ENCODE measurements around the gene PARL.
"Not testable (repeated sequence)": the region's sequence is repeated elsewhere in the genome, so short reads cannot be mapped to it uniquely, and the experiment has no call there.

Gene PARL

DNA sequence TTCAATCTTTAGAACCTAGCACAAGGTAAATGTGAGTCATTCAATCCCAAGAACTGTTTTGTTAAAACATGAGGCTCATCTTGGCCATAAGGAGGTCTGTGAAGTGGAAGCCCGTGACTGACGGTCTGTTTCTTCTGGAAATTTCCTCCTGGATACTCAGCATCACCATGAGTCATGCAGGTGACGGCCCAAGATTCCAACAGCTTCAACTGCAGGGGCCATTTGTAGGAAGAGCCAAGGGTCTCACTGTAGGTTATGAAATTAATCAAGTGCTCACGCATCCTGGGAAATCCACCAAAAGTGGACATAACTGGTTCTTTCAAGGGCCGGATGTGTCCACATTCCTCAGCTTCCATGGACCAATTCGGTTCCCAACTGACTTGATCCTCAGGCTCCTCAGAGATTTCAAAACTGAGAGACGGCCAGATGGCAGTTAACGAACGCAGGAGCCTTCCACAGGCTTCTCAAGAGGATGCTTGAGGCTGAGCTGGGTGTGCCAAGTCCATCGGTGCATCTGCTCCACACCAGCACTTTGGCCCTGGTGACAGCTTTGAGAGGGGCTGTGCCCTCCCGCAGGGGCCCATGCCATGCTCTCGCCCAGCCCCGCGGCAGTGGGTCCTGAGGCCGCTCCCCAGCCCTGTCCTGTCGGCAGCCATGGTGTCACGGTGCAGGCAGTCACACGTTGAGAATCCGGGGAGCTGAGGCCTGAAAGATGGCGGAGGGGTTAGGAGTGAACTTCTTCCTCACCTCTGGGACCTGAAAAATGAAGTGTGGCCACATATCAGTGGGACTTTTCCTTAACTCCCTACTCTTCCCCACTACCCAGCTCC is 67.8 kb downstream of the PARL start:
- DNase-seq = no peak

DNA sequence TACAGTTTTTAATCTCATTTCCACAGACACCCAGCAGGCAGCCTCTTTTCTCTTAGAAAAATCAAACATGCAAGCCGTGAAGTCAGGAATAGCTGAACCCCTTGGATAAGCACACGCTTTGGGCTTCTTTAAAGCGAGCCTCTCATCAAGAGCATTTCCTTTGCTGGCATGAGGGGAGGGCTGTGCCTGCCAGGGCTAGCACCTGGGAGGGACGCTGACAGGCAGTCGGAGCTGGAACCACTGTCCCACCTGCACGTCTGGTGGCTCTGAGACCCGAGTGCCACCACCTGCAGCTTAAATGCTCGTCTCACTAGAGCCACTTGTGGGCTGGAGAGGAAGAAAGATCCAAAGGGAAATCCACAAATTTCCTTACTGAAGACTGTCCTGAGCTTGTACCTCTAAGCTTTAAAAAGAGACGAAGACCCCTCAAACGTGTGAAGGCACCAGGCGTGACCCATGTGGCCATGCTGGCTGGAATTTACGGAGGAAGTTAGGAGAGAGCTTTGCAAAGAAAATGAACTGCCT is 68.7 kb downstream of the PARL start:
- DNase-seq = no peak

DNA sequence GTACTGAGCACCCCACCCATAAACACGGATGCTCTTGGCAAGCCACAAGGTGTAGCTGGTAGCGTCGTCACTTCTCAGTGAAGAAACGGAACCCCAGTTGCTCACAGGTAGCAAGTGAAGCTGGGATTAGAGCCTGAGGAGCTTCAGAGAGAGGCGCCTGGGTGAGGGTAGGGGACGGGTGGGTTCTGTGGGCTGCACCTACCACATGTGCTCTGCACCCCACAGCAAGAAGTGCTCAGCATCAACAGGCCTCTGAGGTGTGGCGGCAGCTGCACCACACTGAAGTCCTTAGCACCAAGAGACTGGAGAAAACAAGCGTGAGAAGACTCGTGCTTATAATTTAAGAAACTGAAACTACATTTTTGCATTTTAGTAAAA is 69.1 kb downstream of the PARL start:
- peak; percentile 34 for DNase-seq

DNA sequence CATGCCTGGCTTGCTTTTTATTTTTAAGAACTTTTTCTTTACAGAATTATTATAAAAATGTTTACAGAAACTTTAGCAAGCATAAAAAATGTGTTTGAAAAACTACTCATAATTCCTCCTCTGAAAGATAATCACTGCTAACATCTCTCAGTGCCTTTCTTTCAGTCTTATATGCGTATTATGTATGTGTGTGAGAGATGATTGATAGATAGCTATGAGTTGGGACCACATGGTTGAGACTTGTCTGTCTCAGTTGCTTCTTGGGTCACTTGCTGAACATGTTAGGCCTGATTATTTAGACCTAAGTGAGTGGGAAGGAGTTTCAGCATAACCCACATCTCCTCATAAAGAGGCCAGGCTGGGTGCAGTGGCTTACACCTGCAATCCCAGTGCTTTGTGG is 70.4 kb downstream of the PARL start:
- DNase-seq = no peak

- DNase-seq = no peak
These were observed 71.8 kb downstream of the PARL start for GRCh38 chr3:183812761-183813445.

DNA sequence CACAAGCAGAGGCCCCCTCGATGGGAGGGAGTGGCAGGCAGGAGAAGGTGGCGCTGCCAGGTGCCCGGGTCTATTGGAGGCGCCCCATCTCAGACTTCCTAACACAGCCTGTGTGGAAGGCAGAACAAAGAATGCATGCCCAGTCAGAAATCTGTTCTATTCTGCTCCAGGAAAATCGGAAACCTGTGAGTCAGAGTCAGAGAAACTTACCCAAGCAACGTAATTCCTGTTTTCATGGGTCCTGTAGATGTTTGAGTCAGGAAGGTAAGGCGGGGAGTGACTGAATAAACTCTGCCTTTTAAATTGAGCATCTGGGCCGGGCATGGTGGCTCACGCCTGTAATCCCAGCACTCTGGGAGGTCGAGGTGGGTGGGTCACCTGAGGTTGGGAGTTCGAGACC is 73.0 kb downstream of the PARL start:
- DNase-seq = no peak

- no peak for DNase-seq
These were observed 73.8 kb downstream of the PARL start for GRCh38 chr3:183810643-183811594.

DNA sequence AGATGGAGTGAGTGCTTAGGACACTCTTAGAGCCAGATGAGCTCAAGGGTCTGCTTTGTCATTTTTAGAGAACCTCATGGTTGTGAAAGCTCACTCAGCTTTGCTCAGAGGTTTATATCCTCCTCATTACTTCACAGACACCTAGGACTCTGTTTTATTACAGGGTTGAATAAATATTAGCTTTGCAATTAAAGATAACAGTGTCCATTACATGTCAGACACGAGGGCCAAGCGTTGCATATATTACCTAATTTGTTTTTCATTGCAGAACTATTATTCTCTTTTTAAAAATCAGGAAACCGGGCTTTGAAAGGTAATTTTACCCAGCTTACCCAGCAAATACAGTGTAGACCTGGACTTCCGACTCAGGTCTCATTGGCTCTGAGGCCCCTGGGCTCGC is 75.4 kb downstream of the PARL start:
- no peak for DNase-seq

- DNase-seq = no peak
These were observed 76.3 kb downstream of the PARL start for GRCh38 chr3:183808355-183808754.

- DNase-seq = no peak
These were observed 76.8 kb downstream of the PARL start for GRCh38 chr3:183807881-183808280.

- DNase-seq = no peak
These were observed 77.4 kb downstream of the PARL start for GRCh38 chr3:183807209-183807728.

GRCh38 chr3:183802989-183803388 is 81.7 kb downstream of the PARL start:
- no peak for DNase-seq

GRCh38 chr3:183801601-183802000 is 83.1 kb downstream of the PARL start:
- DNase-seq = no peak

DNA sequence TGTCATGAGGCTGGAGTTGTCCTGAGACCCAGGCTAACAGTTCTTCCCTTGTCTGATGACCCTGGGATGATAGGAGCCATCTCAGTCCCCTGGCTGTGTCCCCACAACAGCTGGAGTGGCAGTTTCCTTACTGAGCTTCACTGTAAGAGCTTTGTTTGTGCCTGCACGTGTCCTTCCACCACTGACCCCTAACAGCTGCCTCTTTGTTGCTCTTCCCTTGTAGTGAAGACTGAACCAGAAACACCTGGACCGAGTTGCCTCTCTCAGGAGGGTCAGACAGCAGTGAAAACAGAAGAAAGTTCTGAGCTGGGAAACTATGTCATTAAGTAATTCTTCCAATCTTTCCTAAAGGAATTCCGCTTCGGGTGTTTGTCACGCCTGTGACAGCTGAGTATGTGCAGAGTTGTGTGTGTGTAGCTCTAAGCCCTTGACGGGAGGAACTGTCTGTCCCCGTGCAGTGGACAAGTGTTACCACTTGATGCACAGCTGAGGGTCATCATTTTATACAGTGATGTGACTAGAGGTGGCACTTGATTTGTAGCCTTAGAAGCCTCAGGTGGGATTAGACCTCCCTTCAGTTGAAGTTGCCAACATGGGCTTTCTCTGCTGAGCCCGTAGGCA is 84.3 kb downstream of the PARL start:
- no peak for DNase-seq

- no peak for DNase-seq
These were observed 85.2 kb downstream of the PARL start for GRCh38 chr3:183799461-183799860.

GRCh38 chr3:183797996-183798395 is 86.7 kb downstream of the PARL start:
- no peak for DNase-seq

- no peak for DNase-seq
These were observed 88.3 kb downstream of the PARL start for GRCh38 chr3:183796372-183796771.

GRCh38 chr3:183794452-183794851 is 90.2 kb downstream of the PARL start:
- no peak for DNase-seq

DNA sequence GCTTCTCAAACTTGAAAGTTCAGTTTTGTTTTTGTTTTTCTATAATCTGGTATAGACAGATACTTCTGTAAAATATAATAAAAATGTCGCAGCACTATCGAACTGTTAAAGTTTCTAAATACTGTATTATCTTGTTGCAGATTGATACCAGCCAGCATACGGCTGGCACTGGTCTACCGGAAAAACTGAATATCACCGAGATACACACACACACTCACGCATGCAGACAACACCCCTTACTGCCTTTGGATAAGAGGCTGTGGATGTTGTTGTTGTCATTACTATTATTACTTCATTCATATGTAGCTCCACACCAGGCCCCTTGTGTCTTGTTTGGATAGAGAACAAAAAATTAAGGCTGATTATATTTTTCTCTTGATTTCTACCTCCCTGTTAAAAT is 91.7 kb downstream of the PARL start:
- DNase-seq = no peak

- DNase-seq = no peak
These were observed 94.0 kb downstream of the PARL start for GRCh38 chr3:183790700-183791099.

GRCh38 chr3:183789826-183790225 is 94.9 kb downstream of the PARL start:
- DNase-seq = no peak

- DNase-seq = not testable (repeated sequence)
These were observed 100.2 kb downstream of the PARL start for GRCh38 chr3:183784503-183784902.

All from CD4-positive, alpha-beta T cell treated with Interleukin-17A for 1 hour (primary cell).